LNCaP clone FGC (cell line): ENCODE results near the gene CELF2.

Experiments used
- DNase-seq: peaks from one replicate; pipeline ENCODE4 v3.0.0-alpha.2; 2011; ENCODE audit warnings: low read depth
- H3K4me3 ChIP-seq: 2 replicates; pipeline ENCODE4 v1.5.1; 2011; ENCODE audit warnings: mild to moderate bottlenecking, low read depth, low read length, control low read depth
- TF ChIP-seq, protein P1 (sequence below): IDR thresholded peaks from 2 replicates; pipeline ENCODE4 v1.5.1; 2012; ENCODE audit warnings: mild to moderate bottlenecking; ENCODE audit not compliant: control insufficient read depth, insufficient read depth; ENCODE audit errors: extremely low read depth

CELF2 gene

DNA sequence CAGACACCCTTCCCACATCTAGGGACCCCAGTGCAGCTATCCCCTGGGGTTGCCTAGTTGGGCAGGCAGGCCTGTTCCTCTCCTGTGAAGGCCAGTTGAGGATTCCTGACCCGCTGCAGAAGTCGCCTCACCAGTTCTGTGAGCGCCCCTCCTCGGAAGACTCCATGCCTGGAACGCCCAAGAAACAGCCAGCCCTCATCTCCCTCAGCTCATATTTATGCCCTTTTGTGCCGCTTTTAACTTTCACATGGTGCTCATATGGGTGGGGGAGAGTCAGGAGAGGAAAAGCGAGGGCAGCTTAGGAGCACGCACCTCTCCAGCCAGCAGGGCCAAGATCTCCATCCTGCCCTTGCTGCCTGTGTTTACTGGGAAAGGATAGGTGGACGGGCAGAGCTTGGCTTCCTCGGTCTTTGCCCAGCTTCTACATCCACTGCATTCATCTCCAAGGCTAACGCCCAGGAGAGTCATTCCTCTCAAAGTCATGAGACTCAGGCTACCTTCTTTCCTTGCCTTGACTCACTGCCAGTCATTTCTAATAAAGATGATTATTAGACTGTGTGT lies 307.2 kb downstream of the CELF2 start:
- DNase-seq: no peak
- TF ChIP-seq, protein P1, sequence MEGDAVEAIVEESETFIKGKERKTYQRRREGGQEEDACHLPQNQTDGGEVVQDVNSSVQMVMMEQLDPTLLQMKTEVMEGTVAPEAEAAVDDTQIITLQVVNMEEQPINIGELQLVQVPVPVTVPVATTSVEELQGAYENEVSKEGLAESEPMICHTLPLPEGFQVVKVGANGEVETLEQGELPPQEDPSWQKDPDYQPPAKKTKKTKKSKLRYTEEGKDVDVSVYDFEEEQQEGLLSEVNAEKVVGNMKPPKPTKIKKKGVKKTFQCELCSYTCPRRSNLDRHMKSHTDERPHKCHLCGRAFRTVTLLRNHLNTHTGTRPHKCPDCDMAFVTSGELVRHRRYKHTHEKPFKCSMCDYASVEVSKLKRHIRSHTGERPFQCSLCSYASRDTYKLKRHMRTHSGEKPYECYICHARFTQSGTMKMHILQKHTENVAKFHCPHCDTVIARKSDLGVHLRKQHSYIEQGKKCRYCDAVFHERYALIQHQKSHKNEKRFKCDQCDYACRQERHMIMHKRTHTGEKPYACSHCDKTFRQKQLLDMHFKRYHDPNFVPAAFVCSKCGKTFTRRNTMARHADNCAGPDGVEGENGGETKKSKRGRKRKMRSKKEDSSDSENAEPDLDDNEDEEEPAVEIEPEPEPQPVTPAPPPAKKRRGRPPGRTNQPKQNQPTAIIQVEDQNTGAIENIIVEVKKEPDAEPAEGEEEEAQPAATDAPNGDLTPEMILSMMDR: no peak
- H3K4me3 ChIP-seq: no peak overlapping the region

DNA sequence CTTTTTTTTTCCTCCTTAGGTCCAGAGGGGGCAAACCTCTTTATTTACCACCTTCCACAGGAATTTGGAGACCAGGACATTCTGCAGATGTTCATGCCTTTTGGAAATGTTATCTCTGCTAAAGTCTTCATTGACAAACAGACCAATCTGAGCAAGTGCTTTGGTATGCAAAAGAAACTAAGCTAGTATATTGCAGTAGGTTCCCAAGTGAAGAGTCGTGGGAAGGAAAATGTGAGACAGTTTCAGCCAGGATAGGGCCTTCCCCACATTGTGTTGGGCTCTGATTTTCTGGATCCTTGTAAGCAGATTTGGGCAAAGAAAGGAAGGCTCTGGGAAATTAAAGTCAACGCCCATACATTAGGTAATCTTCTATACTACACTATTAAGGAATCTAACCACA lies 308.1 kb downstream of the CELF2 start:
- TF ChIP-seq, protein P1: no peak
- DNase-seq: no peak
- no peak overlapping the region for H3K4me3 ChIP-seq

DNA sequence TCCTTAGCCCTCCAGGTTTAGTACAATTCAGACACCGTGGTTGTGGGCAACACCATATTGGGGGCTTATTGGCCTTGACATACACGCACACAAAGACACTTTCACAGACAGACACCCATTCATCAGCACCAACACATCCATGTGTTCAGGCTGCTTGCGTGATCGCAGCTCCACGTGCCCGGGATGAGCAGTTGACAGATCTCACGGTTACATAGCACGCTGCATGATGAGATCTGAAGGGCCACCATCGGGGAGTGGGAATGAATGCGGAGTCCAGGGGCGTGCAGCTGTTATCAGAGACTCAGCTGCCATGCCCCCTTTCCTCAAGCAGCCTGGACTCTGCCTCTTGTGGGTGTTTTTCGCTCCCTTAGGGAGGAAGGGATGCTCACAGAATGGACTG lies 308.6 kb downstream of the CELF2 start:
- H3K4me3 ChIP-seq: no peak overlapping the region
- TF ChIP-seq, protein P1: no peak

GRCh38 chr10:11326913-11327616 lies 309.4 kb downstream of the CELF2 start:
- TF ChIP-seq, protein P1: no peak
- H3K4me3 ChIP-seq: no peak overlapping the region
- no peak for DNase-seq

More for the DNA sequence above, 308.6 kb downstream of the CELF2 start:
- no peak for DNase-seq

GRCh38 chr10:11328264-11329061 lies 310.8 kb downstream of the CELF2 start:
- DNase-seq: no peak
- no peak overlapping the region for H3K4me3 ChIP-seq
- TF ChIP-seq, protein P1: no peak

- no peak for DNase-seq
- TF ChIP-seq, protein P1: no peak
- no peak overlapping the region for H3K4me3 ChIP-seq
Measured at GRCh38 chr10:11329062-11329673, 311.5 kb downstream of the CELF2 start.
